Measurements from ENCODE around the gene MGAT4C.

The MGAT4C gene

DNA sequence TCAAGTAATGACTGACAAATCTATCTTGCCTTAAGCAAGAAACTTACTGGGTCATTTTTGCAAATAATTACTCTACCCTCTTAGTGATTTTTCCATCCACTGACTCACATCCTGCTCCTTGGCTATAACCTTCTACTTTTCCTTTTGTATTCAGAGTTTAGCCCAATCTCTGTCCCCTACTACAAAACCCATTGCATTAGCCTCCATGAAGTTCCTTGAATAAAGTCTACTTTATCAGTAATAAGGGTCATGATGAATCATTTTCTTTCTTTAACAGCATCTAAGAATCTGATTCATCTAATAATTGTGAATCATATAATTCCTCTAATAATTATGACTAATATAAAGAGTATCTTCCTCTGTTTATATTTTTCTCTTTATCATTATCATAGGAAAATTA is 249.5 kb downstream of the MGAT4C start:
- no peak overlapping the region for H3K4me3 ChIP-seq (replicated peaks; ENCODE audit: low read depth, low read length)
- TF ChIP-seq, protein P1, sequence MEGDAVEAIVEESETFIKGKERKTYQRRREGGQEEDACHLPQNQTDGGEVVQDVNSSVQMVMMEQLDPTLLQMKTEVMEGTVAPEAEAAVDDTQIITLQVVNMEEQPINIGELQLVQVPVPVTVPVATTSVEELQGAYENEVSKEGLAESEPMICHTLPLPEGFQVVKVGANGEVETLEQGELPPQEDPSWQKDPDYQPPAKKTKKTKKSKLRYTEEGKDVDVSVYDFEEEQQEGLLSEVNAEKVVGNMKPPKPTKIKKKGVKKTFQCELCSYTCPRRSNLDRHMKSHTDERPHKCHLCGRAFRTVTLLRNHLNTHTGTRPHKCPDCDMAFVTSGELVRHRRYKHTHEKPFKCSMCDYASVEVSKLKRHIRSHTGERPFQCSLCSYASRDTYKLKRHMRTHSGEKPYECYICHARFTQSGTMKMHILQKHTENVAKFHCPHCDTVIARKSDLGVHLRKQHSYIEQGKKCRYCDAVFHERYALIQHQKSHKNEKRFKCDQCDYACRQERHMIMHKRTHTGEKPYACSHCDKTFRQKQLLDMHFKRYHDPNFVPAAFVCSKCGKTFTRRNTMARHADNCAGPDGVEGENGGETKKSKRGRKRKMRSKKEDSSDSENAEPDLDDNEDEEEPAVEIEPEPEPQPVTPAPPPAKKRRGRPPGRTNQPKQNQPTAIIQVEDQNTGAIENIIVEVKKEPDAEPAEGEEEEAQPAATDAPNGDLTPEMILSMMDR (IDR thresholded peaks at IDR 0.05; ENCODE audit: low read length, missing control alignments), result no peak
- DNase-seq (ENCODE audit: low read depth), result peak; percentile 45

DNA sequence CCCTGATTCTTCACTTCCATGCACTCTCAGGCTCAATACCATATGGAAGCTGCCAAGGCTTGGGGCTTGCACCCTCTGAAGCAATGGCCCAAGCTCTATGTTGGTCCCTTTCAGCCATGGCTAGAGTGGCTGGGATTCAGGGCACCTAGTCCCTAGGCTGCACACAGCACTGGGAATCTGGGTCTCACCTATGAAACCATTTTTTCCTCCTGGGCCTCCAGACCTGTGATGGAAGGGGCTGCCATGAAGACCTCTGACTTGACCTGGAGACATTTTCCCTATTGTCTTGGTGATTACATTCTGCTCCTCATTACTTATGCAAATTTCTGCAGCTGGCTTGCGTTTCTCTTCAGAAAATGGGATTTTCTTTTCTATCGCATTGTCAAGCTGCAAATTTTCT is 258.1 kb downstream of the MGAT4C start:
- TF ChIP-seq, protein P1 (IDR thresholded peaks at IDR 0.05; ENCODE audit: low read length, missing control alignments), result no peak
- H3K4me3 ChIP-seq (replicated peaks; ENCODE audit: low read depth, low read length), result no peak overlapping the region
- DNase-seq (ENCODE audit: low read depth), result no peak

DNA sequence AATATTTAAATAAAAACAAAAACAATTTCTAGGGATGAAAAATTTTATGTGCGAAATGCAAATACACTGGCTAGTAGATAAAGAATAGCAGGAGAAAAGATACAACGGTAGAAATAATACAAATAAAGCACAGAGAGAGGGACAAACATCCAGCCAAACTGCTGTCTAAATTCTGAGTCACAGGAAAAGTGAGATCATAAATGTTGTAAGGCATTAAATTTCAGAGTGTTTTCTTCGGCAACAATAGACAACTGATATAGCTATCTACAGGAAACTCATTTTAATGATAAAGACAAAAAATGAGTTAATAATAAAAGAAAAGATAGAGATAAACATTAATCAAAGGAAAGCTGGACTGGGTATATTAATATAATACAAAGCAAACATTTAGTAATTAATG is 259.9 kb downstream of the MGAT4C start:
- no peak overlapping the region for H3K4me3 ChIP-seq (replicated peaks; ENCODE audit: low read depth, low read length)
- DNase-seq (ENCODE audit: low read depth), result peak; percentile 68
- TF ChIP-seq, protein P1 (IDR thresholded peaks at IDR 0.05; ENCODE audit: low read length, missing control alignments), result no peak

DNA sequence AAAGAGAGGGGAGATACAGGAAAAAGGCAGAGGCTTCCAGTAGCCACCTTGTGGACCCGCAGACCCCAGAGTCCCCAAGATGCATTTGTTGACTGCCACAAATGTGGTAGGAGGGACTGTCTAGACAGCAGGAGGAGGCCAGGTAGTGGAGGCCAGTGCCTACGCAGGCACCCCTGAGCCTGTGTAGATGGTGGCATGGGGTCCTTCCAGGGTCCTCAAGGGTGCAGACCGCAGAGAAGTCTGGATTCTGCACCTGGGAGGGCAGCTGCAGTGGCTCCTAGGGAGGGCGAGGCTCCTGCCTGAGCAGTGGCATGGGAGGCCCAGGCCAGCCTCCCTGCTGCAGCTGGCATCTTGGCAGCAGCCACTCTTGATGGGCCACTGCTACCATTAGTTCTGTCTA is 262.4 kb downstream of the MGAT4C start:
- no peak for DNase-seq (ENCODE audit: low read depth)
- H3K4me3 ChIP-seq (replicated peaks; ENCODE audit: low read depth, low read length), result no peak overlapping the region
- TF ChIP-seq, protein P1 (IDR thresholded peaks at IDR 0.05; ENCODE audit: low read length, missing control alignments), result no peak

DNA sequence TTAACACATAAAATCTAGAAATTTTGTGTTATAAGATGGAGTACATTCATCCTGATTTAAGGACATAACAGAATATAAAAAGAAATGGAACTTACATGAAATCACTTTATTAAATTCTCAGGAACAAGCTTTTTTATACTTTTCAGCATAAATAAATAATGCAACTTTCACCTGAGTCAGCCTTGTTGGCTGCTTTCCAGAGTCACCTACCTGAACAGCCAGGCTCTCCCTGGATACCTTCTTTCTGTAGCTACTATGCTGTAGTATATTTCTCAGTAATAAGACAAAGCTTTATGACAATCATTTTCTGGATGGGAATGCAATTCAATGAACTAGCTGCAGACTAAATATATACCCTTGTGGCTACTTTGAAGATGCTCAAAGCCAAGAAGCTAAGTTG is 270.2 kb downstream of the MGAT4C start:
- no peak for DNase-seq (ENCODE audit: low read depth)
- TF ChIP-seq, protein P1 (IDR thresholded peaks at IDR 0.05; ENCODE audit: low read length, missing control alignments), result no peak
- no peak overlapping the region for H3K4me3 ChIP-seq (replicated peaks; ENCODE audit: low read depth, low read length)

DNA sequence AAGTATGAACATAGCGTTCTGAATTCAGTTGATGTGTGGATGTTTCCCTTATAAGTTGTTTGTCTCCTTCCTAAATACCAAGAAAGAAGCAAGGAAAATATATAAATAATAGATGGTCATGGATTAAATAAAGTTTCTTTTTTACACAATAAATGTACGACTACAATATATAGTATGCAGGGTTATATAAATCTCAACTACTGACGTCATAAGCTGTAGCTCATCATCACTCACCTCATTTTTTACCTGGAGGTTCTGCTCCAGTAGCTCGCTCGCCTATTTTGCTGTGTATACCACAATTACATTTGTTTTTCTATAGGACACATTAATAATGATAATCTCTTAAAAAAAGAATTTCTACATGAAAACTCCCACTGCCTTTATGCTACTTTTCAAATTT is 272.6 kb downstream of the MGAT4C start:
- no peak for DNase-seq (ENCODE audit: low read depth)
- no peak overlapping the region for H3K4me3 ChIP-seq (replicated peaks; ENCODE audit: low read depth, low read length)
- TF ChIP-seq, protein P1 (IDR thresholded peaks at IDR 0.05; ENCODE audit: low read length, missing control alignments), result no peak

DNA sequence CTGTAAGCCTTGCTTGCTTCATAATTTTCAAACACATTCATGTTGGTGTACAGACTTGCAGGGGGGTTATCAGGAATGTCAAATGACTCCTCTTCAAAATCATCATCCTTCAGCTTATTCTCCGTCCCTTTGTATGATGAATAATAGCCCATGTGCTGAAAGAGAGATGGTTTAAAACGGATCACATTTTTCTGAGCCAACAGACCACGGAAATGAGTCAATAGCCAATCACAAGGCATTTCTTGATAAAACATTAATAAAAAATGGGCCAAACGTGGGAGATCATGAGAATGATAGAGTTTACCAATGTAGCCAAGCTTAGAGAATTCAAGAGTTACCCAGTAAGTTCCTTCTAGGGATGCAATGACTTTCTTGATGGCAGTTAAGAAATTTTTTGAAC is 276.6 kb downstream of the MGAT4C start:
- no peak overlapping the region for H3K4me3 ChIP-seq (replicated peaks; ENCODE audit: low read depth, low read length)

More for the DNA sequence above, 276.6 kb downstream of the MGAT4C start:
- peak; percentile 41 for DNase-seq (ENCODE audit: low read depth)
- TF ChIP-seq, protein P1 (IDR thresholded peaks at IDR 0.05; ENCODE audit: low read length, missing control alignments), result no peak

All from fibroblast of pulmonary artery (primary cell).